Measurements from ENCODE around the gene FNIP1. TPM values are rescaled to one million over a fixed set of nuclear protein-coding genes. Genes with fewer than 3 reads are reported as not detected.

The FNIP1 gene
- total RNA-seq, 1 experiment from 2014 or later: 16.4 TPM

GRCh38 chr5:131745155-131745554 lies 51.7 kb downstream of the FNIP1 start:
- Histone ChIP-seq H3K9ac (ENCODE audit: low read length) (no peak overlapping the region), H3K36me3 (ENCODE audit: control insufficient read depth in 1 of 2, insufficient read depth in 2 of 2, low read length in 2 of 2) (no peaks in the 10 kb centered on the region; a peak in 2 of 4 replicates), H3K4me2 (ENCODE audit: low read length) (no peak overlapping the region), H3K27ac (ENCODE audit: low read depth, low read length) (no peak overlapping the region), H2AFZ (ENCODE audit: low read depth, low read length, poor library complexity, severe bottlenecking) (no peak overlapping the region), H3K79me2 (ENCODE audit: insufficient read depth, low read length) (peaks cover 1% of the 10 kb centered on the region), H4K20me1 (ENCODE audit: insufficient read depth) (no peaks in the 10 kb centered on the region), H3K9me3 (ENCODE audit: control insufficient read depth in 1 of 2, insufficient read depth in 1 of 2, low read depth in 1 of 2, low read length in 2 of 2) (no peaks in the 10 kb centered on the region), H3K4me3 (replicated peaks in 1 of 2; ENCODE audit: low read depth in 1 of 2, low read length in 2 of 2) (no peak overlapping the region), H3K27me3 (ENCODE audit: insufficient read depth, low read length) (no peaks in the 10 kb centered on the region), H3K4me1 (ENCODE audit: control insufficient read depth in 1 of 2, insufficient read depth in 2 of 2, low read length in 2 of 2) (peaks cover 0 to 5% of the 10 kb centered on the region in 2 experiments; a peak in 1 of 4 replicates), H3K9me2 (ENCODE audit: insufficient read depth) (no peaks in the 10 kb centered on the region)
- POLR2A ChIA-PET: no interaction called here
- DNase-seq (ENCODE audit: low read depth, low spot score) (no peak), ATAC-seq (no peak)
- intact Hi-C loops (cut with micrococcal nuclease): no loop called here
- BruUV-seq (replicated peaks): no TSS peak
- RAD21 ChIA-PET (ENCODE audit: low non-redundant PET in 1 of 2, low total read pairs in 2 of 2, uncharacterized antibody in 2 of 2, unreplicated experiment in 2 of 2): no interaction called here
- TF ChIP-seq EZH2 (IDR thresholded peaks at IDR 0.05): no peak
- no peak for TF ChIP-seq ELF1 (IDR thresholded peaks at IDR 0.05; ENCODE audit: borderline replicate concordance, low read depth)
- TF ChIP-seq EZH2phosphoT487 (IDR thresholded peaks at IDR 0.05; ENCODE audit: borderline replicate concordance): no peak
- TF ChIP-seq ZNF274 (IDR thresholded peaks at IDR 0.05; ENCODE audit: low read depth, low read length): no peak
- TF ChIP-seq ATF3 (IDR thresholded peaks at IDR 0.05): no peak
- CTCF ChIA-PET: no interaction called here

- no peaks in the 10 kb centered on the region for H3K9me2 ChIP-seq (ENCODE audit: insufficient read depth)
- H3K36me3 ChIP-seq (ENCODE audit: control insufficient read depth in 1 of 2, insufficient read depth in 2 of 2, low read length in 2 of 2): no peaks in the 10 kb centered on the region; a peak in 2 of 4 replicates
- RAD21 ChIA-PET (ENCODE audit: low non-redundant PET in 1 of 2, low total read pairs in 2 of 2, uncharacterized antibody in 2 of 2, unreplicated experiment in 2 of 2): no interaction called here
- H3K27ac ChIP-seq (ENCODE audit: low read depth, low read length): no peak overlapping the region
- BruUV-seq (replicated peaks): no TSS peak
- H3K4me3 ChIP-seq (replicated peaks in 1 of 2; ENCODE audit: low read depth in 1 of 2, low read length in 2 of 2): no peak overlapping the region
- CTCF ChIA-PET: no interaction called here
- DNase-seq (ENCODE audit: low read depth, low spot score) (no peak), ATAC-seq (no peak)
- H3K9me3 ChIP-seq (ENCODE audit: control insufficient read depth in 1 of 2, insufficient read depth in 1 of 2, low read depth in 1 of 2, low read length in 2 of 2): no peaks in the 10 kb centered on the region
- no peaks in the 10 kb centered on the region for H3K79me2 ChIP-seq (ENCODE audit: insufficient read depth, low read length)
- no peaks in the 10 kb centered on the region for H3K27me3 ChIP-seq (ENCODE audit: insufficient read depth, low read length)
- H3K4me2 ChIP-seq (ENCODE audit: low read length): no peak overlapping the region
- peaks cover 0 to 1% of the 10 kb centered on the region in 2 experiments; a peak in 1 of 4 replicates for H3K4me1 ChIP-seq (ENCODE audit: control insufficient read depth in 1 of 2, insufficient read depth in 2 of 2, low read length in 2 of 2)
- POLR2A ChIA-PET: no interaction called here
- H4K20me1 ChIP-seq (ENCODE audit: insufficient read depth): no peaks in the 10 kb centered on the region
- no peak overlapping the region for H2AFZ ChIP-seq (ENCODE audit: low read depth, low read length, poor library complexity, severe bottlenecking)
- intact Hi-C loops (cut with micrococcal nuclease): no loop called here
- H3K9ac ChIP-seq (ENCODE audit: low read length): no peak overlapping the region
- TF ChIP-seq TCF7L2 (IDR thresholded peaks at IDR 0.05; ENCODE audit: borderline replicate concordance, extremely low read depth, insufficient read depth, insufficient read length) (no peak), POLR2A (IDR thresholded peaks at IDR 0.05; ENCODE audit: borderline replicate concordance, extremely low read depth, insufficient read depth, insufficient read length) (no peak), ATF3 (IDR thresholded peaks at IDR 0.05) (no peak), REST (IDR thresholded peaks at IDR 0.05; ENCODE audit: low read depth) (no peak), CBX3 (IDR thresholded peaks at IDR 0.05; ENCODE audit: low read depth) (no peak), CTCF (IDR thresholded peaks at IDR 0.05 in 2 of 3, conservative IDR thresholded peaks at IDR 0.05 in 1 of 3; ENCODE audit: borderline replicate concordance in 1 of 3, insufficient read depth in 1 of 3, low read depth in 2 of 3, low read length in 2 of 3) (no peak), ZNF274 (IDR thresholded peaks at IDR 0.05; ENCODE audit: low read depth, low read length) (no peak), SIN3A (IDR thresholded peaks at IDR 0.05; ENCODE audit: low read depth) (no peak), SRF (IDR thresholded peaks at IDR 0.05; ENCODE audit: low read depth) (no peak), EZH2 (IDR thresholded peaks at IDR 0.05) (no peak), YY1 (IDR thresholded peaks at IDR 0.05; ENCODE audit: extremely low read depth, insufficient replicate concordance, low read depth, low read length) (no peak), FOSL1 (IDR thresholded peaks at IDR 0.05; ENCODE audit: low read depth) (no peak), ELF1 (IDR thresholded peaks at IDR 0.05; ENCODE audit: borderline replicate concordance, low read depth) (no peak), POLR2AphosphoS5 (IDR thresholded peaks at IDR 0.05; ENCODE audit: low read depth, low read length) (no peak)
These were observed 56.3 kb downstream of the FNIP1 start for GRCh38 chr5:131740477-131740876.

Measured in HCT116 (cell line).